Measurements from ENCODE around the gene GPR142. TPM values are rescaled to one million over a fixed set of nuclear protein-coding genes. Genes with fewer than 3 reads are reported as not detected.

Gene GPR142
- total and polyA plus RNA-seq, 2 donors (not counting 3 experiments of a cell fraction or from before 2014, with no cell fraction given) = not detected

GRCh38 chr17:74394275-74394950 lies 27.1 kb downstream of the GPR142 start:
- CTCF ChIA-PET = interaction anchor here (1.3 to 5.3 kb wide), 2 partner anchors 9 to 14 kb away, joined by 3 to 32 read pairs; no protein-coding TSS in a partner anchor
- POLR2A ChIA-PET = no interaction called here
- TF ChIP-seq POLR2A (IDR thresholded peaks at IDR 0.05; ENCODE audit: low read depth, low read length) = no peak
- TF ChIP-seq, protein P1, sequence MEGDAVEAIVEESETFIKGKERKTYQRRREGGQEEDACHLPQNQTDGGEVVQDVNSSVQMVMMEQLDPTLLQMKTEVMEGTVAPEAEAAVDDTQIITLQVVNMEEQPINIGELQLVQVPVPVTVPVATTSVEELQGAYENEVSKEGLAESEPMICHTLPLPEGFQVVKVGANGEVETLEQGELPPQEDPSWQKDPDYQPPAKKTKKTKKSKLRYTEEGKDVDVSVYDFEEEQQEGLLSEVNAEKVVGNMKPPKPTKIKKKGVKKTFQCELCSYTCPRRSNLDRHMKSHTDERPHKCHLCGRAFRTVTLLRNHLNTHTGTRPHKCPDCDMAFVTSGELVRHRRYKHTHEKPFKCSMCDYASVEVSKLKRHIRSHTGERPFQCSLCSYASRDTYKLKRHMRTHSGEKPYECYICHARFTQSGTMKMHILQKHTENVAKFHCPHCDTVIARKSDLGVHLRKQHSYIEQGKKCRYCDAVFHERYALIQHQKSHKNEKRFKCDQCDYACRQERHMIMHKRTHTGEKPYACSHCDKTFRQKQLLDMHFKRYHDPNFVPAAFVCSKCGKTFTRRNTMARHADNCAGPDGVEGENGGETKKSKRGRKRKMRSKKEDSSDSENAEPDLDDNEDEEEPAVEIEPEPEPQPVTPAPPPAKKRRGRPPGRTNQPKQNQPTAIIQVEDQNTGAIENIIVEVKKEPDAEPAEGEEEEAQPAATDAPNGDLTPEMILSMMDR (IDR thresholded peaks at IDR 0.05; ENCODE audit: extremely low read depth in 1 of 2, insufficient read depth in 1 of 2, low read depth in 1 of 2, low read length in 2 of 2) = no peak
- TF ChIP-seq GATA2 (IDR thresholded peaks at IDR 0.05; ENCODE audit: insufficient read depth, insufficient read length, low read depth, low read length) = no peak
- no peak for TF ChIP-seq JUN (IDR thresholded peaks at IDR 0.05; ENCODE audit: borderline replicate concordance, insufficient read depth, insufficient read length, low read depth)
- no peak for TF ChIP-seq POLR2AphosphoS5 (IDR thresholded peaks at IDR 0.05; ENCODE audit: insufficient read depth, low read depth, low read length)
- TF ChIP-seq, protein P2, sequence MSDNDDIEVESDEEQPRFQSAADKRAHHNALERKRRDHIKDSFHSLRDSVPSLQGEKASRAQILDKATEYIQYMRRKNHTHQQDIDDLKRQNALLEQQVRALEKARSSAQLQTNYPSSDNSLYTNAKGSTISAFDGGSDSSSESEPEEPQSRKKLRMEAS (IDR thresholded peaks at IDR 0.05; ENCODE audit: insufficient read depth, insufficient read length) = no peak
- TF ChIP-seq FOS (IDR thresholded peaks at IDR 0.05; ENCODE audit: borderline replicate concordance, insufficient read depth, low read length) = no peak
- TF ChIP-seq MYC (IDR thresholded peaks at IDR 0.05; ENCODE audit: low read depth, low read length) = no peak
- no peak for TF ChIP-seq EZH2 (IDR thresholded peaks at IDR 0.05; ENCODE audit: borderline replicate concordance, low read depth, low read length, severe bottlenecking)

More at GRCh38 chr17:74394275-74394950, 27.1 kb downstream of the GPR142 start:
- no TSS peak for BruUV-seq (replicated peaks)
- H3K79me2 ChIP-seq (ENCODE audit: control insufficient read depth, insufficient read depth, low read length) = no peaks in the 10 kb centered on the region
- no peak for DNase-seq (ENCODE audit: low read depth, low spot score)
- H3K9me1 ChIP-seq (replicated peaks; ENCODE audit: control insufficient read depth, extremely low read depth, insufficient read depth, low read length) = no peaks in the 10 kb centered on the region
- no peak overlapping the region for H3K9ac ChIP-seq (replicated peaks; ENCODE audit: extremely low read depth, insufficient read depth, low read length)
- no peak overlapping the region for H3K27ac ChIP-seq (ENCODE audit: insufficient read depth, low read depth, low read length)
- no peak overlapping the region for H3K4me2 ChIP-seq (ENCODE audit: insufficient read depth, low read length)
- no peaks in the 10 kb centered on the region for H3K27me3 ChIP-seq (ENCODE audit: control insufficient read depth in 2 of 2, insufficient read depth in 2 of 2, low read length in 2 of 2)
- H3K9me3 ChIP-seq (replicated peaks; ENCODE audit: control insufficient read depth, insufficient read depth, low read length) = no peaks in the 10 kb centered on the region
- FAIRE-seq = no peak
- no peaks in the 10 kb centered on the region for H4K20me1 ChIP-seq (replicated peaks; ENCODE audit: control insufficient read depth, extremely low read depth, insufficient read depth, low read length)
- no peak overlapping the region for H3K4me3 ChIP-seq (replicated peaks in 1 of 3; ENCODE audit: insufficient read depth in 1 of 3, low read depth in 1 of 3, low read length in 3 of 3)
- intact Hi-C loops (cut with micrococcal nuclease) (no loop called here), dilution Hi-C loops (cut with MboI; ENCODE audit: extremely low pct_ligation_motif_present, low sequenced_read_pairs) (no loop called here)
- no peaks in the 10 kb centered on the region for H3K4me1 ChIP-seq (ENCODE audit: control insufficient read depth, extremely low read depth, insufficient read depth, low read length)
- H3K36me3 ChIP-seq (ENCODE audit: control insufficient read depth in 2 of 2, extremely low read depth in 1 of 2, insufficient read depth in 2 of 2, low read length in 2 of 2) = no peaks in the 10 kb centered on the region
- no peak overlapping the region for H2AFZ ChIP-seq (ENCODE audit: low read depth, low read length)
